Measurements from ENCODE around the gene CHRM3. TPM values are rescaled to one million over a fixed set of nuclear protein-coding genes. Genes with fewer than 3 reads are reported as not detected.

CHRM3 gene
- total and polyA plus RNA-seq, 7 donors, result 0.60 to 111 (median 43.9) TPM

DNA sequence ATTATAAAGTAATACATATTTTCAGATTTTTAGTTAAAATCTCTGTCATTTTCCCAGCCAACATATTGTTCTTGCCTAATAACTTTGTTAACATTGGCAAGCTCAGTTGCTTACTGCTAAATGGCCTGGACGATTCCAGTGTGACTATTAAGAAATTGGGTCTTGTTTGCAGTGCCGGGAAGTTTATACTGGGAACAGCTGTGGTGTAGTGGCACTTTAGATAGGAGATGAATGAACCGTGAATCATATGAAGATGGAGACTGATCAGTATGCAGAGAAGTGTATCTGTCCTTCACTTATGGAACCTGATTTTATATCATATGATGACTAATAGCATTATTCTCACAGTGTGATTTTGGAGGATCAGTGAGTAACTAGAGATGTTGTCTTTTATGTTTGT, 3.3 kb downstream of the CHRM3 start:
- 16 to 55% methylated on average over 3 of the region's 3 CpGs for WGBS, 2 donors
- Histone ChIP-seq H3K4me3 (peak overlapping the region; percentile 5 to 88 (median 78)), H3K27ac (peak overlapping the region; percentile 1 to 92 (median 88)), H3K36me3 (no peaks in the 10 kb centered on the region), H3K9me3 (no peaks in the 10 kb centered on the region), H3K27me3 (peaks cover 0 to 5% (median 0%) of the 10 kb centered on the region in 3 donors), H3K4me1 (peaks cover 0 to 41% (median 24%) of the 10 kb centered on the region in 4 donors)
- intact Hi-C loops (cut with DNase I), result loop anchor here (5.0 to 10.0 kb wide), 3 partner anchors 155 to 508 kb away; no protein-coding TSS in a partner anchor
- no peak for DNase-seq
- TF ChIP-seq POLR2A (IDR thresholded peaks at IDR 0.05) (no peak), POLR2AphosphoS5 (IDR thresholded peaks at IDR 0.05) (peak in 1 of 4 donors; percentile 9), EP300 (IDR thresholded peaks at IDR 0.05) (no peak)
- TF ChIP-seq, protein P1, sequence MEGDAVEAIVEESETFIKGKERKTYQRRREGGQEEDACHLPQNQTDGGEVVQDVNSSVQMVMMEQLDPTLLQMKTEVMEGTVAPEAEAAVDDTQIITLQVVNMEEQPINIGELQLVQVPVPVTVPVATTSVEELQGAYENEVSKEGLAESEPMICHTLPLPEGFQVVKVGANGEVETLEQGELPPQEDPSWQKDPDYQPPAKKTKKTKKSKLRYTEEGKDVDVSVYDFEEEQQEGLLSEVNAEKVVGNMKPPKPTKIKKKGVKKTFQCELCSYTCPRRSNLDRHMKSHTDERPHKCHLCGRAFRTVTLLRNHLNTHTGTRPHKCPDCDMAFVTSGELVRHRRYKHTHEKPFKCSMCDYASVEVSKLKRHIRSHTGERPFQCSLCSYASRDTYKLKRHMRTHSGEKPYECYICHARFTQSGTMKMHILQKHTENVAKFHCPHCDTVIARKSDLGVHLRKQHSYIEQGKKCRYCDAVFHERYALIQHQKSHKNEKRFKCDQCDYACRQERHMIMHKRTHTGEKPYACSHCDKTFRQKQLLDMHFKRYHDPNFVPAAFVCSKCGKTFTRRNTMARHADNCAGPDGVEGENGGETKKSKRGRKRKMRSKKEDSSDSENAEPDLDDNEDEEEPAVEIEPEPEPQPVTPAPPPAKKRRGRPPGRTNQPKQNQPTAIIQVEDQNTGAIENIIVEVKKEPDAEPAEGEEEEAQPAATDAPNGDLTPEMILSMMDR (IDR thresholded peaks at IDR 0.05), result no peak

DNA sequence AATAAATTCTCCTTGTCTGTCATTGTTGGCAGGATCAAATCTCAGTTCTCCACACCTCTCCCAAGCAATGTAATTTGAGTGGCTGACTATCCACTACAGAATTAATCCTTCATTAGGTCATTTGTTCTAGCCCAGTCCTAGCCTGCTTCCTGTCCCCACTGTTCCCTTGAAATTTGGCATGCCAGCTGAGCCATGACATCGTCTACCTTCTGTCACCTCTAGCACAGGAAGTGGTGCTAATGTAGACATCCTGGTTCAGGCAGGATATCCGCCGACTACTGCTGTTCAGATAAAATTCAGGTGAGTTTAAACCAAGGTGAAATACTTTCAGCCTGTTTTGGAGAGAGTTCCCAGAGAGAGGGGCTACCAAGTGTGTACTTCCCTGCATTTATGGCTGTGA, 5.9 kb downstream of the CHRM3 start:
- no peak overlapping the region for H3K27ac ChIP-seq
- TF ChIP-seq, protein P1 (IDR thresholded peaks at IDR 0.05), result no peak
- no peak for TF ChIP-seq POLR2A (IDR thresholded peaks at IDR 0.05)
- no peak for TF ChIP-seq EP300 (IDR thresholded peaks at IDR 0.05)
- TF ChIP-seq POLR2AphosphoS5 (IDR thresholded peaks at IDR 0.05), result no peak
- 68 to 89% methylated on average over 3 of the region's 3 CpGs for WGBS, 2 donors
- no peak overlapping the region for H3K4me3 ChIP-seq
- intact Hi-C loops (cut with DNase I), result no loop called here
- H3K4me1 ChIP-seq, result peaks cover 0 to 50% (median 24%) of the 10 kb centered on the region in 4 donors
- peaks cover 0 to under 1% (median 0%) of the 10 kb centered on the region in 3 donors for H3K27me3 ChIP-seq
- no peaks in the 10 kb centered on the region for H3K36me3 ChIP-seq
- DNase-seq, result no peak
- H3K9me3 ChIP-seq, result no peaks in the 10 kb centered on the region

DNA sequence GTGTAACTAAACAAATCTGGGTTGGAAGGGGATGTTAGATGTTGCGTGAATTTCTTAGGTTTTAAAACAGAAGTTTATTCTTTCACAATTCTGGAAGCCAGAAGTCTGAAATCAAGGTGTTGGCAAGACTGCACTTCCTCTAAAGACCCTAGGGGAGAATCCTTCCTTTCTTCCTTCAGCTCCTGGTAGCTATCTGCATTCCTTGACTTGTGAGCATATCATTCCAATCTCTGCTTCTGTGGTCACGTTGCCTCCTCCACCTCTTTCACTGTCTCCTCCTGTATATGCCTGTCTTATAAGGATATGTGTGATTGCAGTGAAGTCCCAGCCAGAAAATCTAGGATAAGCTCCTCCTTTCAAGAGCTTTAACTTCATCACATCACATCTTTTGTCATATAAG, 7.7 kb downstream of the CHRM3 start:
- Histone ChIP-seq H3K9me3 (no peaks in the 10 kb centered on the region), H3K4me1 (peaks cover 0 to 50% (median 18%) of the 10 kb centered on the region in 4 donors), H3K27me3 (no peaks in the 10 kb centered on the region), H3K36me3 (no peaks in the 10 kb centered on the region), H3K4me3 (no peak overlapping the region), H3K27ac (no peak overlapping the region)
- DNase-seq, result no peak
- TF ChIP-seq EP300 (IDR thresholded peaks at IDR 0.05) (no peak), POLR2AphosphoS5 (IDR thresholded peaks at IDR 0.05) (no peak), POLR2A (IDR thresholded peaks at IDR 0.05) (no peak)
- TF ChIP-seq, protein P1 (IDR thresholded peaks at IDR 0.05), result no peak
- intact Hi-C loops (cut with DNase I), result no loop called here
- WGBS, 2 donors, result 78 to 85% methylated on average over 2 of the region's 2 CpGs

DNA sequence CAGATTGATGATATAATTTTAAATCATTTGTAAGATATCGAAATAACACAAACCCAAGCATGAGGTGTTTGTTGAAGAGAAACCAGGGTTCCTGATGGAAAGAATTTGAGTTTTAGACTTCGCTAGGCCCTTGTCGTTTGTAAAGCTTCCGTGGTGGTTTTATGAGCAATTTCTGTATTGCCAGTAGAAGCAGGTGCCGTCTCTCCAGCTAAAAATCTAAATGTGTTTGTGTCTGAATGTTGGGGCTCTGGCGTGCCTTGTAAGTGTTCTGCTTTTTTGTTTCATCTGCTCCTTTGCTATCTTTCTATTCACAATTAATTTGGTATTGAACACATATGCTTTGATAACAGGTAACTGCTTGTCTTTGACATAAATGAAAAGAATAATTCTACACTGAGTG, 27.5 kb downstream of the CHRM3 start:
- Histone ChIP-seq H3K27ac (peak overlapping the region; percentile 48 to 83 (median 66)), H3K9me3 (no peaks in the 10 kb centered on the region), H3K4me1 (peaks cover 0 to 65% (median 46%) of the 10 kb centered on the region in 4 donors), H3K4me3 (peak overlapping the region in 2 of 4 donors; percentile 8 to 11), H3K36me3 (no peaks in the 10 kb centered on the region), H3K27me3 (no peaks in the 10 kb centered on the region)
- TF ChIP-seq POLR2A (IDR thresholded peaks at IDR 0.05), result no peak
- TF ChIP-seq POLR2AphosphoS5 (IDR thresholded peaks at IDR 0.05), result no peak
- TF ChIP-seq, protein P1 (IDR thresholded peaks at IDR 0.05), result no peak
- TF ChIP-seq EP300 (IDR thresholded peaks at IDR 0.05), result no peak
- DNase-seq, result no peak
- intact Hi-C loops (cut with DNase I), result no loop called here
- WGBS, 2 donors, result 35 to 69% methylated on average over 6 of the region's 6 CpGs

DNA sequence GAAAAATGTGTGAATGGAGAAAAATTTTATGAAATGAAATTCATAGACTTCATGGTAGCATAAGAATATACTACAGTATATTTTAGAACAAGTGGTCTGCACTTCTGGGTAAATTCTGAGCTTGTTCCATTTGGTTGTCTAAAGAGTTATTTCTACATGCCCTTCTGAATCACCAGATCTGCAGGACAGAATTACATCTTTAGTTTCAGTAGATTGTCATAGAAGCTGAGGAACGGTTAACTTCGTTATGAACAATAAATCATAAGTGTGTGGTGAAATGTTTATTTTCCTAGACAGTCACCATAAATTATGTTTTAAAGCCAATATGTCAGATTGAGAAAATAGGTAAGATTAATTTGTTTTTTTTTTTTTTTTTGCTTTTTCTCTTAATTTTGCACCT, 30.9 kb downstream of the CHRM3 start:
- Histone ChIP-seq H3K27me3 (no peaks in the 10 kb centered on the region), H3K27ac (peak overlapping the region; percentile 41 to 83 (median 66)), H3K36me3 (no peaks in the 10 kb centered on the region), H3K9me3 (no peaks in the 10 kb centered on the region), H3K4me3 (no peak overlapping the region), H3K4me1 (peaks cover 0 to 59% (median 39%) of the 10 kb centered on the region in 4 donors)
- intact Hi-C loops (cut with DNase I), result no loop called here
- no peak for DNase-seq
- TF ChIP-seq, protein P1 (IDR thresholded peaks at IDR 0.05), result no peak
- no peak for TF ChIP-seq POLR2A (IDR thresholded peaks at IDR 0.05)
- TF ChIP-seq POLR2AphosphoS5 (IDR thresholded peaks at IDR 0.05), result peak in 1 of 4 donors; percentile 29
- no peak for TF ChIP-seq EP300 (IDR thresholded peaks at IDR 0.05)
- WGBS, 2 donors, result 70 to 75% methylated on average over 2 of the region's 2 CpGs
